ENCODE results near the gene ODAD3. TPM values are rescaled to one million over a fixed set of nuclear protein-coding genes. Genes with fewer than 3 reads are reported as not detected.

Gene ODAD3
- total and polyA plus RNA-seq, 9 donors = 0.18 to 5.4 (median 0.56) TPM

DNA sequence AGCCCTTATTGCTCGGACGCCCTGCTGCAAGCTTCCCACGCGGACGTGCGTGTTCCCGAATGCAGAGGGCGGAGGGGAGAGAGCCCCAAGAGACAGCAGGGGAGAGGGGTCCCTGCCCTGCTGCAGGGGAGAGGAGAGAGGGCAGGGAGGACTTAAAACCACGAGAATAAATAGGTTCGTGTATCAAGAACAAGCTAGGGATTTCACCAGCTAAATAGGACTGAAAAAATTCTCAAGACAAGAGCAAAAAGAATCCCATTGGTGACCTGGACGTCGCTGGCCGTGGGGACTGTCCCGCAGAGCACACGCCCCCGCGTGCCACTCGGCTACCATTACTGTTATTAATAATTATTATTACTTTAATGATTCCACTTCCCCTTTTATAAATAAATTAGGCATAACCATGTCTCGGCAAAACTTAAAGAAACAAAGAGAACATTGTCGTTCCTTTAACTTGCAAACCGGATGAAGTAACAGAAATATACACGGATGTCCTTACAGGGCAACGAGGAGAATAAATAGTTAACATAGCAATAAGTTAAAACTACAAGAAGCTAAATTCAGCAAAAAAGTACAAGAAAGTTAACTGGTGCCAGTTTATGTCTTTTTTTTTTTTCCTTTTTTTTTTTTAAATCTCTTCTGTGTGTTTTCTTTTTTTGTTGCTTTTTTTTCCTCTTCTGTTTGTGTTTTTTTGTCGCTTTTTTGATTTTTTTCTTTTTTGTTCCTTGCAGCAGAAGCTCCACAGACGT, 17.1 kb upstream of the ODAD3 start:
- H3K9me3 ChIP-seq = no peaks in the 10 kb centered on the region
- no peaks in the 10 kb centered on the region for H3K27me3 ChIP-seq
- TF ChIP-seq, protein P1, sequence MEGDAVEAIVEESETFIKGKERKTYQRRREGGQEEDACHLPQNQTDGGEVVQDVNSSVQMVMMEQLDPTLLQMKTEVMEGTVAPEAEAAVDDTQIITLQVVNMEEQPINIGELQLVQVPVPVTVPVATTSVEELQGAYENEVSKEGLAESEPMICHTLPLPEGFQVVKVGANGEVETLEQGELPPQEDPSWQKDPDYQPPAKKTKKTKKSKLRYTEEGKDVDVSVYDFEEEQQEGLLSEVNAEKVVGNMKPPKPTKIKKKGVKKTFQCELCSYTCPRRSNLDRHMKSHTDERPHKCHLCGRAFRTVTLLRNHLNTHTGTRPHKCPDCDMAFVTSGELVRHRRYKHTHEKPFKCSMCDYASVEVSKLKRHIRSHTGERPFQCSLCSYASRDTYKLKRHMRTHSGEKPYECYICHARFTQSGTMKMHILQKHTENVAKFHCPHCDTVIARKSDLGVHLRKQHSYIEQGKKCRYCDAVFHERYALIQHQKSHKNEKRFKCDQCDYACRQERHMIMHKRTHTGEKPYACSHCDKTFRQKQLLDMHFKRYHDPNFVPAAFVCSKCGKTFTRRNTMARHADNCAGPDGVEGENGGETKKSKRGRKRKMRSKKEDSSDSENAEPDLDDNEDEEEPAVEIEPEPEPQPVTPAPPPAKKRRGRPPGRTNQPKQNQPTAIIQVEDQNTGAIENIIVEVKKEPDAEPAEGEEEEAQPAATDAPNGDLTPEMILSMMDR (IDR thresholded peaks at IDR 0.05) = no peak
- TF ChIP-seq POLR2A (IDR thresholded peaks at IDR 0.05) = no peak
- TF ChIP-seq EP300 (IDR thresholded peaks at IDR 0.05) = no peak
- DNase-seq = no peak
- H3K36me3 ChIP-seq = no peaks in the 10 kb centered on the region
- peaks cover 1% of the 10 kb centered on the region for H3K4me1 ChIP-seq (ENCODE audit: insufficient read depth)
- H3K27ac ChIP-seq = no peak overlapping the region
- intact Hi-C loops (cut with DNase I) = no loop called here
- H3K4me3 ChIP-seq = no peak overlapping the region
- WGBS, 3 donors = 11 to 19% (median 11%) methylated on average over 25 of the region's 25 CpGs

DNA sequence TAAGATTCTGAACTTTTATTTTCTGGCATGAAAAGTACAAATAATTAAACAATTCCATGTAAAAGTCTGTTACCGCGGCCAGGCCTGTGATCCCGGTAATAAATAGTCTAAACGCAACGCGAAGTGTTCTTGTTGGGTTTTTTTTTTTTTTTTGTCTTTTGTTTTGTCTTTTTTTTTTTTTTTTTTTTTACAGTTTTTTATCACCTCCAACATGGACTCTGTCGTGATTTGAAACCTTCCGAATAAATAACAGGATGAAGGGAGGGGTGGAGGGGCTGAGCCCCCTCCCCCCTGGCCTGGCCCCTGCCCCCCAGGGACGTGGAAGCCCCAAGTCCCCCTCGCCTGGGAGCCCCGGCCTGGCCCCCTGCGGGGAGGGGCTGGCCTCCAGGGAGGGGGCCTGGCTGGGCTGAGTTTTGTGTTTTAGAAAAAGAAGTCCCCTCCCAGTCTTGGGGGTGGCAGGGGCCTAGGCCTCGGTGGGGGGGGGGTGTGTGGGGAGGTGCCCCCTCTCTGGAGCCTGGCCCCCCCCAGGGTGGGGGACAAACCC, 16.5 kb upstream of the ODAD3 start:
- TF ChIP-seq, protein P1 (IDR thresholded peaks at IDR 0.05) = no peak
- no peak for TF ChIP-seq EP300 (IDR thresholded peaks at IDR 0.05)
- no peak for TF ChIP-seq POLR2A (IDR thresholded peaks at IDR 0.05)
- 7 to 10% (median 8%) methylated on average over 10 to 13 of the region's 13 CpGs for WGBS, 3 donors
- intact Hi-C loops (cut with DNase I) = no loop called here
- no peaks in the 10 kb centered on the region for H3K27me3 ChIP-seq
- DNase-seq = peak in 1 of 5 donors; percentile 42
- no peak overlapping the region for H3K27ac ChIP-seq
- H3K4me1 ChIP-seq (ENCODE audit: insufficient read depth) = peaks cover 1% of the 10 kb centered on the region
- no peaks in the 10 kb centered on the region for H3K9me3 ChIP-seq
- H3K4me3 ChIP-seq = no peak overlapping the region
- H3K36me3 ChIP-seq = no peaks in the 10 kb centered on the region

DNA sequence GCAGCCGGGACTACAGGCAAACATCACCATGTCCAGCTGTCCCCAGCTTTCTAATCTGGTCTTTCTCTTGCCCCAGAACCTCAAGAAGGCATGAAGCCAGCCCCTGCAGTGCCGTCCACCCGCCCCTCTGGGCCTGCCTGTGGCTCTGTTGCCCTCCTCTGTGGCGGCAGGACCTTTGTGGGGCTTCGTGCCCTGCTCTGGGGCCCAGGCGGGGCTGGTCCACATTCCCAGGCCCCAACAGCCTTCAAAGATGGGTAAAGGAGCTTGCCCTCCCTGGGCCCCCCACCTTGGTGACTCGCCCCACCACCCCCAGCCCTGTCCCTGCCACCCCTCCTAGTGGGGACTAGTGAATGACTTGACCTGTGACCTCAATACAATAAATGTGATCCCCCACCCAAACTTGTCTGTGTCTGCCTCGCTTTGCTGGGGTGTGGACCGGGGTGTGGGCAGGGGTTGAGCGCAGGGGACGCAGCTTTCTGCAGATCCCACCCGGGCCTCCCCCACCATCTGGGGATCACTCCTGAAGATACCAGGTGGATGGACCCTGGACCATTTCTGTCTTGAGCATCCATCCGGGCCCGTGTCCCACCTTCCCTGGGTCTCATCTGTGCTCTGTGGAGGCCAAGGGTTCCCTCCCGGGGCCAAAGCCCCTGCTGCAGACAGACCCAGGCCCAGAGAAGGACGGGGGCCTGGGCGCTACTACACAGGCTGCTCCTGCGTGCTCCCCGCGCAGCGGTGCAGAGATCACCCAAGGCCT, 15.8 kb upstream of the ODAD3 start:
- Histone ChIP-seq H3K27ac (no peak overlapping the region), H3K27me3 (no peaks in the 10 kb centered on the region), H3K36me3 (no peaks in the 10 kb centered on the region), H3K4me1 (ENCODE audit: insufficient read depth) (peaks cover 1% of the 10 kb centered on the region), H3K4me3 (no peak overlapping the region), H3K9me3 (no peaks in the 10 kb centered on the region)
- intact Hi-C loops (cut with DNase I) = no loop called here
- WGBS, 3 donors = 63 to 75% (median 67%) methylated on average over 21 of the region's 21 CpGs
- TF ChIP-seq, protein P1 (IDR thresholded peaks at IDR 0.05) = no peak
- no peak for TF ChIP-seq POLR2A (IDR thresholded peaks at IDR 0.05)
- no peak for TF ChIP-seq EP300 (IDR thresholded peaks at IDR 0.05)
- DNase-seq = peak in 1 of 5 donors; percentile 26

DNA sequence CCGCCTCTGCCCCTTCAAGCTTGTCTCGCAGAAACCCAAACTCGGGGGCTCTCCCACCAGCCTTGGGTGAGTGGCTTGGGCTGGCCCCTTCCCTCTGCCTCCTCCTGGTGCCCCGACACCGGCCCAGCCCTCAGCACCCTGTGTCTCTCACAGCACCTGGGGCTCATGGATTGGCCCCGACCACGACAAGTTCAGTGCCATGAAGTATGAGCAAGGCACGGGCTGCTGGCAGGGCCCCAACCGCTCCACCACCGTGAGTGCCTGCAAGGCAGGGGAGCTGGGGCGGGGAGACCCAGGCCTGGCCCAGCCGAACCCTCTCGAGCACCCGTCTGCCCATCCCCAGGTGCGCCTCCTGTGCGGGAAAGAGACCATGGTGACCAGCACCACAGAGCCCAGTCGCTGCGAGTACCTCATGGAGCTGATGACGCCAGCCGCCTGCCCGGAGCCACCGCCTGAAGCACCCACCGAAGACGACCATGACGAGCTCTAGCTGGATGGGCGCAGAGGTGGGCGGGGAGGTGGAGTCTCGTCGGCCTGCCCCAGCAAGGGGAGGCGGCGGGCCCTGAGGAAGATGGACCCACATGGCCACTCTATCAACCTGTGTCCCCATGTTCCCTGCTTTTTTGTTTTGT, 14.1 kb upstream of the ODAD3 start:
- no peaks in the 10 kb centered on the region for H3K27me3 ChIP-seq
- no peaks in the 10 kb centered on the region for H3K9me3 ChIP-seq
- intact Hi-C loops (cut with DNase I) = loop anchor here in 2 of 4 donors (10.0 kb wide), 1 partner anchor 154 kb away; the partner anchor contains the start of gene TSPAN16 (in 2 of the 2)
- TF ChIP-seq POLR2A (IDR thresholded peaks at IDR 0.05) (no peak), EP300 (IDR thresholded peaks at IDR 0.05) (no peak)
- TF ChIP-seq, protein P1 (IDR thresholded peaks at IDR 0.05) = no peak
- no peaks in the 10 kb centered on the region for H3K36me3 ChIP-seq
- H3K4me3 ChIP-seq = no peak overlapping the region
- H3K27ac ChIP-seq = no peak overlapping the region
- peaks cover 1% of the 10 kb centered on the region for H3K4me1 ChIP-seq (ENCODE audit: insufficient read depth)
- WGBS, 3 donors = 89 to 91% (median 89%) methylated on average over 30 to 31 of the region's 31 CpGs
- DNase-seq = peak in 1 of 5 donors; percentile 30
